IMR-90 (cell line): ENCODE data around the gene CEP43. TPM values are rescaled to one million over a fixed set of nuclear protein-coding genes. Genes with fewer than 3 reads are reported as not detected.

Source experiments
- ATAC-seq: fragments of 200-7000 bp; cut with Tn5 transposase; 2 replicates; pipeline ENCODE4 v1.9.1; 2020; ENCODE audit warnings: low read depth, mild to moderate bottlenecking, moderate library complexity
- BruUV-seq: library from RNA; stranded (reverse); fragments of 400-500 nt; replicated peaks from 2 replicates; lab custom pipeline; 2021; lab: Mats Ljungman, UMichigan
- CTCF ChIA-PET: fragments of 300-600 bp; formaldehyde crosslinking; extraction: SDS; loops from one replicate; lab custom pipeline; 2021; ENCODE audit warnings: antibody characterized with exemption; lab: Yijun Ruan, JAX
- POLR2A ChIA-PET: fragments of 300-600 bp; sonication (Branson Sonifier 250); formaldehyde crosslinking; loops from one replicate; lab custom pipeline; 2022; ENCODE audit warnings: antibody characterized with exemption; ENCODE audit not compliant: unreplicated experiment; lab: Charles Lee
- DNase-seq: peaks from one replicate; pipeline ENCODE4 v3.0.0; 2013
- H2AFZ ChIP-seq: replicated peaks from 2 replicates; pipeline ENCODE3; 2013; ENCODE audit warnings: low read length, mild to moderate bottlenecking; ENCODE audit not compliant: poor library complexity
- H2AK5ac ChIP-seq: 2 replicates; pipeline ENCODE4 v1.6.1; 2013; ENCODE audit warnings: low read depth, low read length, inconsistent platforms
- H2AK9ac ChIP-seq: replicated peaks from 2 replicates; pipeline ENCODE3; 2013; ENCODE audit warnings: mild to moderate bottlenecking, low read depth, low read length, moderate library complexity; ENCODE audit not compliant: poor library complexity
- H2BK120ac ChIP-seq: 2 replicates; pipeline ENCODE4 v1.6.1; 2013; ENCODE audit warnings: low read depth, low read length, inconsistent platforms
- H2BK15ac ChIP-seq: 3 replicates; pipeline ENCODE4 v1.6.1; 2013; ENCODE audit warnings: low read depth, low read length, inconsistent platforms
- H2BK20ac ChIP-seq: 2 replicates; pipeline ENCODE4 v1.6.1; 2013; ENCODE audit warnings: low read depth, mild to moderate bottlenecking, inconsistent platforms, low read length, moderate library complexity
- H2BK5ac ChIP-seq: 2 replicates; pipeline ENCODE4 v1.6.1; 2013; ENCODE audit warnings: mild to moderate bottlenecking, low read depth, low read length, inconsistent platforms; ENCODE audit not compliant: poor library complexity, severe bottlenecking
- H3K14ac ChIP-seq: replicated peaks from 2 replicates; pipeline ENCODE4 v1.6.1; 2013; ENCODE audit warnings: low read depth, low read length, inconsistent platforms
- H3K18ac ChIP-seq: 2 replicates; pipeline ENCODE4 v1.6.1; 2013; ENCODE audit warnings: low read depth, low read length, control low read depth
- H3K23ac ChIP-seq: 2 replicates; pipeline ENCODE4 v1.6.1; 2013; ENCODE audit warnings: low read depth, low read length, inconsistent platforms
- H3K27ac ChIP-seq: 2 replicates; pipeline ENCODE4 v1.5.1; 2013; ENCODE audit warnings: mild to moderate bottlenecking, control low read depth, low read length; ENCODE audit not compliant: insufficient read depth
- H3K27me3 ChIP-seq: 2 replicates; pipeline ENCODE4 v1.6.1; 2013; ENCODE audit warnings: low read length; ENCODE audit not compliant: control insufficient read depth, insufficient read depth
- H3K36me3 ChIP-seq: 2 replicates; pipeline ENCODE4 v1.6.1; 2013; ENCODE audit warnings: low read length, mixed read lengths; ENCODE audit not compliant: control insufficient read depth, insufficient read depth
- H3K4ac ChIP-seq: 2 replicates; pipeline ENCODE4 v1.6.1; 2013; ENCODE audit warnings: low read depth, low read length, inconsistent platforms
- H3K4me1 ChIP-seq: 2 replicates; pipeline ENCODE4 v1.6.1; 2013; ENCODE audit warnings: low read length, mixed read lengths; ENCODE audit not compliant: control insufficient read depth, insufficient read depth
- H3K4me2 ChIP-seq: 2 replicates; pipeline ENCODE4 v1.6.1; 2013; ENCODE audit warnings: low read depth, mild to moderate bottlenecking, control low read depth, low read length, moderate library complexity
- H3K4me3 ChIP-seq: 2 replicates; pipeline ENCODE4 v1.5.1; 2013; ENCODE audit warnings: low read depth, mild to moderate bottlenecking, control low read depth, low read length, moderate library complexity; ENCODE audit not compliant: insufficient read depth
- H3K56ac ChIP-seq: 2 replicates; pipeline ENCODE4 v1.6.1; 2013; ENCODE audit warnings: low read length, inconsistent platforms; ENCODE audit not compliant: insufficient read depth; ENCODE audit errors: extremely low read depth
- H3K79me1 ChIP-seq, 2 experiments: 2 replicates each; pipeline ENCODE4 v1.6.1; 2013; ENCODE audit warnings: low read length in 2 of 2, inconsistent platforms in 1 of 2, low read depth in 1 of 2
- H3K9ac ChIP-seq: 2 replicates; pipeline ENCODE4 v1.6.1; 2013; ENCODE audit warnings: low read depth, low read length, control low read depth
- H3K9me1 ChIP-seq: 2 replicates; pipeline ENCODE4 v1.6.1; 2013; ENCODE audit warnings: low read length, inconsistent platforms; ENCODE audit not compliant: insufficient read depth
- H3K9me3 ChIP-seq: 2 replicates; pipeline ENCODE4 v1.6.1; 2013; ENCODE audit warnings: low read length; ENCODE audit not compliant: control insufficient read depth, insufficient read depth
- H4K20me1 ChIP-seq: 2 replicates; pipeline ENCODE4 v1.6.1; 2013; ENCODE audit warnings: low read length, inconsistent platforms; ENCODE audit not compliant: insufficient read depth
- H4K5ac ChIP-seq: 2 replicates; pipeline ENCODE4 v1.6.1; 2013; ENCODE audit warnings: mild to moderate bottlenecking, low read depth, low read length, control low read depth
- H4K8ac ChIP-seq, 2 experiments: 2 replicates each; pipeline ENCODE4 v1.6.1; 2013; ENCODE audit warnings: low read depth in 2 of 2, low read length in 2 of 2, control low read depth in 1 of 2, inconsistent platforms in 1 of 2
- H4K91ac ChIP-seq: 2 replicates; pipeline ENCODE4 v1.6.1; 2013; ENCODE audit warnings: low read depth, low read length, inconsistent platforms; ENCODE audit not compliant: insufficient read depth
- CEBPB ChIP-seq: IDR thresholded peaks from 2 replicates; pipeline ENCODE4 v1.6.1; 2012; ENCODE audit warnings: low read depth, low read length, improper control_type of control experiment
- CHD1 ChIP-seq: IDR thresholded peaks from 2 replicates; pipeline ENCODE4 v1.6.1; 2012; ENCODE audit warnings: low read depth, low read length, improper control_type of control experiment
- CTCF ChIP-seq: conservative IDR thresholded peaks from 2 replicates; pipeline ENCODE4 v1.5.1; 2012; ENCODE audit warnings: mild to moderate bottlenecking, low read depth, low read length, improper control_type of control experiment
- MAZ ChIP-seq: IDR thresholded peaks from 2 replicates; pipeline ENCODE4 v1.6.1; 2012; ENCODE audit warnings: low read depth, mild to moderate bottlenecking, low read length, improper control_type of control experiment, moderate library complexity, borderline replicate concordance
- MXI1 ChIP-seq: IDR thresholded peaks from 2 replicates; pipeline ENCODE4 v1.6.1; 2012; ENCODE audit warnings: low read depth, mild to moderate bottlenecking, low read length, moderate library complexity, borderline replicate concordance
- NFE2L2 ChIP-seq: fragments of 150-350 bp; IDR thresholded peaks from 2 replicates; pipeline ENCODE4 v1.6.1; 2016; ENCODE audit warnings: low read depth, mild to moderate bottlenecking, low read length
- POLR2A ChIP-seq: IDR thresholded peaks from 2 replicates; pipeline ENCODE4 v1.6.1; 2012; ENCODE audit warnings: mild to moderate bottlenecking, low read depth, low read length
- RAD21 ChIP-seq: IDR thresholded peaks from 2 replicates; pipeline ENCODE4 v1.6.1; 2012; ENCODE audit warnings: low read length, improper control_type of control experiment
- SMC3 ChIP-seq: fragments of 150-350 bp; IDR thresholded peaks from 2 replicates; pipeline ENCODE4 v1.6.1; 2016; ENCODE audit warnings: low read depth, mild to moderate bottlenecking, antibody characterized with exemption, low read length, moderate library complexity
- USF2 ChIP-seq: fragments of 150-350 bp; IDR thresholded peaks from 2 replicates; pipeline ENCODE4 v1.6.1; 2017; ENCODE audit warnings: mild to moderate bottlenecking, antibody characterized with exemption, low read length, low read depth
- WGBS, 2 experiments: methylation state at CpG; one replicate each; pipeline versions ENCODE4 v1.1.5 to v1.1.7; 2013; ENCODE audit warnings: missing lambda C conversion rate in 2 of 2; ENCODE audit not compliant: insufficient read length in 1 of 2; ENCODE audit errors: extremely low coverage in 2 of 2; 5-methylcytosine and 5-hydroxymethylcytosine counted together
- dilution Hi-C: fragments of 300-500 bp; cut with HindIII; formaldehyde crosslinking; loops from one replicate; pipeline ENCODE4 v1.14.3; 2018; ENCODE audit warnings: low sequenced_read_pairs; ENCODE audit not compliant: unreplicated experiment
- in situ Hi-C: fragments of 300-500 bp; cut with MboI; formaldehyde crosslinking; loops from 3 replicates; pipeline ENCODE4 v1.14.3; 2019; ENCODE audit warnings: low sequenced_read_pairs, inconsistent platforms, mixed read lengths
- intact Hi-C: fragments of 100-400 bp; cut with micrococcal nuclease; formaldehyde crosslinking; loops from 2 replicates; pipeline ENCODE4 v1.10.0; 2022
- polyA plus RNA-seq, 3 experiments: library from polyadenylated mRNA; depleted of rRNA; stranded (reverse); fragments of >200 nt; gene quantifications; 2 replicates each; pipeline ENCODE4 v1.2.3, GENCODE V29; 2012; ENCODE audit warnings: low replicate concordance in 1 of 3
- total RNA-seq: library from RNA; depleted of rRNA; stranded (reverse); fragments of >200 nt; gene quantifications from 2 replicates; pipeline ENCODE4 v1.2.3, GENCODE V29; 2012

The CEP43 gene
- total and polyA plus RNA-seq, 2 of the 4 experiments (the other 2 are of a cell fraction) = 8.6 to 10.7 TPM

- TF ChIP-seq POLR2A (no peak), CTCF (no peak), NFE2L2 (no peak), MAZ (no peak), SMC3 (no peak), RAD21 (no peak), CHD1 (no peak), CEBPB (no peak), USF2 (no peak), MXI1 (no peak)
- Histone ChIP-seq H3K4me2 (no peak overlapping the region), H3K9me3 (peaks cover 5% of the 10 kb centered on the region; the same call in 1 of the 2 replicates), H3K18ac (no peak overlapping the region), H3K27ac (no peak overlapping the region), H3K9ac (no peak overlapping the region), H4K5ac (no peak overlapping the region), H3K9me1 (no peaks in the 10 kb centered on the region), H3K23ac (no peak overlapping the region), H3K36me3 (no peaks in the 10 kb centered on the region), H3K4ac (no peak overlapping the region), H2BK15ac (no peak overlapping the region), H2AK9ac (no peak overlapping the region), H3K14ac (no peak overlapping the region), H2BK120ac (no peak overlapping the region), H4K8ac (no peak overlapping the region), H3K56ac (no peak overlapping the region), H2AK5ac (no peak overlapping the region), H2BK20ac (no peak overlapping the region), H3K4me3 (no peak overlapping the region), H4K20me1 (no peaks in the 10 kb centered on the region), H3K79me1 (no peaks in the 10 kb centered on the region), H2AFZ (no peak overlapping the region), H4K91ac (no peak overlapping the region), H2BK5ac (no peak overlapping the region), H3K4me1 (no peaks in the 10 kb centered on the region), H3K27me3 (no peaks in the 10 kb centered on the region)
- dilution Hi-C loops = no loop called here
- BruUV-seq = no TSS peak
- ChIA-PET CTCF (interaction anchor here (0.9 kb wide), 1 partner anchor 10 kb away, joined by 4 read pairs; the partner anchor contains the start of gene RNASET2), POLR2A (no interaction called here)
- no CpG with 5 or more reads among the region's 2 CpGs for WGBS, 2 experiments
- in situ Hi-C loops = no loop called here
- DNase-seq = no peak
- intact Hi-C loops = no loop called here
- no peak for ATAC-seq
These were observed 32.9 kb upstream of the CEP43 start for GRCh38 chr6:166966268-166966667.
